GM12891 (cell line): ENCODE results near the gene RPLP1.

Experiments used
- PAX5 ChIP-seq: IDR thresholded peaks from 2 replicates; pipeline ENCODE4 v1.6.1; 2011; ENCODE audit warnings: low read length, moderate library complexity, mild to moderate bottlenecking; ENCODE audit not compliant: insufficient read depth, severe bottlenecking
- POLR2A ChIP-seq: IDR thresholded peaks from 2 replicates; pipeline ENCODE4 v1.6.1; 2011; ENCODE audit warnings: low read depth, low read length, control low read depth
- POLR2AphosphoS5 ChIP-seq: IDR thresholded peaks from 2 replicates; pipeline ENCODE4 v1.6.1; 2011; ENCODE audit warnings: low read depth, low read length, control low read depth
- SPI1 ChIP-seq: IDR thresholded peaks from 2 replicates; pipeline ENCODE4 v1.6.1; 2011; ENCODE audit warnings: low read depth, low read length, control low read depth
- TAF1 ChIP-seq: IDR thresholded peaks from 2 replicates; pipeline ENCODE4 v1.6.1; 2011; ENCODE audit warnings: low read depth, low read length, control low read depth

DNA sequence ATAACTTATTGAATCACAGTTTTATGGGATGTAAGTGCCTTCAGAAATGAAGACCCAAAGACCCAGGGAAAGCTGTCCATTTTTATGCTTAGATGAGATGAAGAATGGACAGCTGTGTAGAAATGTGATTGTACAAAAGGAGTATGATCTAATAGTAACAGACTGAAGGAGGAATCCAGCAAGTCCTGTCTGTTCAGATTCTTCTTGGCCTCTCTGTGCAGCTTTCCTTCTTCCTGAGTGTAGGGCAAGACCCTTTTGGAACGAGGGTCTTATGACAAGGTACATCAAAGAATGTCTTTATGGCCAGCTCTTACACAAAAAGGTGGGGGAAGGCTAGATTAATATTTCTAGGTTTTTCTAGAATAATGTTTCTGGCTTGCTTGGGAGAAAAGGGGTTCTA is 39.9 kb upstream of the RPLP1 start:
- TF ChIP-seq TAF1: no peak
- no peak for TF ChIP-seq POLR2AphosphoS5
- no peak for TF ChIP-seq POLR2A
- no peak for TF ChIP-seq PAX5
- TF ChIP-seq SPI1: no peak
